Measurements from ENCODE around the gene FBLN2.

Gene FBLN2

DNA sequence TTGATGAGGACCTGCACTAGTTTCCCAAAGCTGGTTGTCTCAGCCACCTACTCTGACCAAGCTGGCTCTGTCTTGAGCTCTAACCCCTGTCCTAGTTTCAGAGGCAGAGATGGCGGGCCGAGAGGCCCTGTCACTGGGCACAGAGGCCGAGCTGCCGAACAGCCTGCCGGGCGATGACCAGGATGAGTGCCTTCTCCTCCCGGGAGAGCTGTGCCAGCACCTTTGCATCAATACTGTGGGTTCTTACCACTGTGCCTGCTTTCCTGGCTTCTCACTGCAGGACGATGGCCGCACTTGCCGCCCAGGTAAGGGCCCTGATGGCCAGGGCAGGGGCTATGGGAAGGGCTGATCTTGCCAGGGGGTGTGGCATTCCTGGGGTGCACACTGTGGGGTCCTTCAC lies 69.1 kb downstream of the FBLN2 start:
- no peak for DNase-seq (ENCODE audit: low read depth in 2 of 2)
- TF ChIP-seq, protein P1, sequence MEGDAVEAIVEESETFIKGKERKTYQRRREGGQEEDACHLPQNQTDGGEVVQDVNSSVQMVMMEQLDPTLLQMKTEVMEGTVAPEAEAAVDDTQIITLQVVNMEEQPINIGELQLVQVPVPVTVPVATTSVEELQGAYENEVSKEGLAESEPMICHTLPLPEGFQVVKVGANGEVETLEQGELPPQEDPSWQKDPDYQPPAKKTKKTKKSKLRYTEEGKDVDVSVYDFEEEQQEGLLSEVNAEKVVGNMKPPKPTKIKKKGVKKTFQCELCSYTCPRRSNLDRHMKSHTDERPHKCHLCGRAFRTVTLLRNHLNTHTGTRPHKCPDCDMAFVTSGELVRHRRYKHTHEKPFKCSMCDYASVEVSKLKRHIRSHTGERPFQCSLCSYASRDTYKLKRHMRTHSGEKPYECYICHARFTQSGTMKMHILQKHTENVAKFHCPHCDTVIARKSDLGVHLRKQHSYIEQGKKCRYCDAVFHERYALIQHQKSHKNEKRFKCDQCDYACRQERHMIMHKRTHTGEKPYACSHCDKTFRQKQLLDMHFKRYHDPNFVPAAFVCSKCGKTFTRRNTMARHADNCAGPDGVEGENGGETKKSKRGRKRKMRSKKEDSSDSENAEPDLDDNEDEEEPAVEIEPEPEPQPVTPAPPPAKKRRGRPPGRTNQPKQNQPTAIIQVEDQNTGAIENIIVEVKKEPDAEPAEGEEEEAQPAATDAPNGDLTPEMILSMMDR (IDR thresholded peaks at IDR 0.05; ENCODE audit: low read depth, low read length) = no peak
- no peak overlapping the region for H3K4me3 ChIP-seq (replicated peaks in 1 of 2; ENCODE audit: low read depth in 2 of 2, low read length in 2 of 2)

DNA sequence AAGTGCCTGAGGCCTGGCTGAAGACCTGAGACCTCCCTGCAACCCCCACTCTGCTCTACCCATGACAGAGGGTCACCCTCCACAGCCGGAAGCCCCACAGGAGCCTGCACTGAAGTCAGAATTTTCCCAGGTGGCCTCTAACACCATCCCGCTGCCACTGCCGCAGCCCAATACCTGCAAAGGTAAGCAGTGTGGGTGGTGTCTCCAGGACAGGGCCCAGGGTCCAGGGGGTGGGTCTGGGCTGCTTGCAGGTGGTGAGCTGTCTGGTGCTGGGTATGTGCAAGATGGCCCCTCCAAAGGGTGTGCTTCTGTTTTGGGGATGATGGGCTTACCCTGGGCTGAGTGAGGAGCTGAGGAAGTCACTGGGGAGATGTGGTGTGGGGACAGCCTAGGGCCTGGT lies 69.9 kb downstream of the FBLN2 start:
- H3K4me3 ChIP-seq (replicated peaks in 1 of 2; ENCODE audit: low read depth in 2 of 2, low read length in 2 of 2) = no peak overlapping the region
- TF ChIP-seq, protein P1 (IDR thresholded peaks at IDR 0.05; ENCODE audit: low read depth, low read length) = no peak
- no peak for DNase-seq (ENCODE audit: low read depth in 2 of 2)

DNA sequence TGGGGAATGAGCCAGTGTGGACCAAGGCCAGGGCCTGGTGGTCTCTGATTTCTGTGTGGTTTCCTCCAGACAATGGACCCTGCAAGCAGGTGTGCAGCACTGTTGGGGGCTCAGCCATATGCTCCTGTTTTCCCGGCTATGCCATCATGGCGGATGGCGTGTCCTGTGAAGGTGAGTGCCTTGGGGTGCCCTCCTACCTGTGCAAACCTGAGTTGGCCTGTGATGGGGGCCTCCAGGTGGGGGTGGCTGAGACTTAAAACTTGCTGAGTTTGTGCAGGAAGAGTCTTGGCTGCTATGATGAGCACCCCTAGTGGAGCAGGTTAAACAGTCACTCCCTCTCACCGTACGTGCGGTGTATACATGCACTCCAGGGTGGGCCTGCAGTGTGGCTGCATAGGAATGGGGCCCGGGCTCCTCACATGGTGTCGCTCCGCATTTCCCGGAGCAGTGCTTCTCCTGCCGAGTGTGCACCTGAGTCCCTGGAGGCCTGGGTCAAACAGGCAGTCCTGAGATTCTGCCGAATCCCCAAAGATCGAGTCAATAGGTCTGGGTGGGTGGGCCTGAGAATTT lies 70.8 kb downstream of the FBLN2 start:
- TF ChIP-seq, protein P1 (IDR thresholded peaks at IDR 0.05; ENCODE audit: low read depth, low read length) = no peak
- no peak for DNase-seq (ENCODE audit: low read depth in 2 of 2)
- H3K4me3 ChIP-seq (replicated peaks in 1 of 2; ENCODE audit: low read depth in 2 of 2, low read length in 2 of 2) = no peak overlapping the region

DNA sequence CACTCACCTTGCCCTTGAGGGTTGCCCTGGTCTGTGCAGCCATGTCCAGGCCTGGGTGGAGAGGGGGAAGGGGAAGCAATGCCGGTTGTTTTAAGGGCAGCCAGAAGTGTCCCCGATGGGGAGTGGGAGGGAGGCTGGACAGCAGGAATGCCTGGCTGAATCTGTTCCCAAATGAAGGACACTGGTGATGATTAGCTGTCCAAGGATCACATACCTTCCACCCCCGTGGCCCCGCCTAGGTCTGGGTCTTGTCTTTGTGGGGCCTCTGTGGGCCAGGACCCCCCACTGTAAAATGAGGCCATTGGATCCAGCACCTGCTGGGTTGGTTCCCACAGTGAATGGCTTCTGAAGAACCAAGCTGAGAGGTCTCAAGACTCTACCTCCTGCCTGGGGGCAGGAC lies 71.4 kb downstream of the FBLN2 start:
- no peak overlapping the region for H3K4me3 ChIP-seq (replicated peaks in 1 of 2; ENCODE audit: low read depth in 2 of 2, low read length in 2 of 2)
- TF ChIP-seq, protein P1 (IDR thresholded peaks at IDR 0.05; ENCODE audit: low read depth, low read length) = no peak
- DNase-seq (ENCODE audit: low read depth in 2 of 2) = no peak

DNA sequence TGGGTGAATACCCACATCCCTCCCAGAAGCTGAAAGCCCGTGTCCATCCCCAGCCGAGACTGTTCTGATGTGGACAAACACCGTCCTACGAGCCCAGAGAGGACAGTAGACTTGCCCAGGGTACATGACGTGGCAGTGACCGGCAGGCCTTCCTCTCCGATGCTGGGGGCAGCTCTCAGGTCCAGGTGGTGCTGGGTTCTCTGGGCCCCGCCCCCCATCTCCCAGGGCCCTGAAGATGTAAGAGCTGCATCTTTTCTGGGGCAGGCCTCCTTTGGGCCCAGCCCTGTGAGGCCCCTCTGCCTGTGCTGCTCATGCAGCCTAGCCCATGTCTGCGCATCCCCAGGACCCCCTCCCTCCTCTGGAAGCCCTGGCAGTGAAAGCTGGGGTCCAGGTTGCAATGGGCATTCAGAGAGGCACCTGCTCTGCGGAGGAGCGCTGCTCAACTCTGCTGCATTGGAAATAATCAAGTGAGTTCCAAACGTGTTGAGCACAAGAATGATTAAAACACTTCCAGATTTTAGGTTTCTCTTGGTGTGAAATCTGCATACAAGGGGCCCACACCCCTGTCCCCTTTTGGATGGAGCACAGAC lies 71.9 kb downstream of the FBLN2 start:
- no peak overlapping the region for H3K4me3 ChIP-seq (replicated peaks in 1 of 2; ENCODE audit: low read depth in 2 of 2, low read length in 2 of 2)
- TF ChIP-seq, protein P1 (IDR thresholded peaks at IDR 0.05; ENCODE audit: low read depth, low read length) = no peak
- no peak for DNase-seq (ENCODE audit: low read depth in 2 of 2)

DNA sequence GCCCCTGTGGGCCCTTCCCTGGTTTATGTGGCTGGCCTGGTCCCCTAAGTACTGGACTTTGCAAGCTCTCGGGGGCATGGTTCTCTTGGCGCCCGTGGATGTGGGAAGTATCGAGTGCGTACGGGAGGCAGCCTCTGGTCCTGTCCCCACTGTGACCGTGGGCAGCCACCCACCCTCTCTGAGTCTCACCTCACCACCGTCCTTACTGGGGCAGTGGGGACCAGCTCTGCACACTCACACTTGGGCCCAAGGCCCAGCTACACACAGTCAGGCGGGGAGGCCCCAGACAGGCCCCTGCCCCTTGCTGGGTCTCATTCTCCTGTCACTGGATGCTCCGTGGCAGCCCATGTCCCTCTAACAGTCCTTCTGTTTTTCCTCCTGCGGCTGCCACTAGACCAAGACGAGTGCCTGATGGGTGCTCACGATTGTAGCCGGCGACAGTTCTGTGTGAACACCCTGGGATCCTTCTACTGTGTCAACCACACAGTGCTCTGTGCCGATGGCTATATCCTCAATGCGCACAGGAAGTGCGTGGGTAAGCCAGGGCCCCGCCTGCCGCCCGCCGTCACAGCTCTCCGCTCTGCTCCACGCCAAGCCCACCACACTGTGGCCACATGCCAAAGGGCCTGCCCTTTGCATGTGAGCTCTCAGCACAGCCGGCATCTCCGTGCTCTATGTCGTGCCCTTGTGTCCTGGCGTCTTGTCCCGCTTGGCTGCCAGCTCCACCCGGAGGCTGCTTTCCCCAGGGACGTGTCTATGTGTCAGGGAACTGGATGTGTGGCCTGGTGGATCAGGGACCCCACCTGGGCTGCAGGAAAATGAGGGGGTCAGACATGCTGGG lies 72.7 kb downstream of the FBLN2 start:
- TF ChIP-seq, protein P1 (IDR thresholded peaks at IDR 0.05; ENCODE audit: low read depth, low read length) = no peak
- no peak overlapping the region for H3K4me3 ChIP-seq (replicated peaks in 1 of 2; ENCODE audit: low read depth in 2 of 2, low read length in 2 of 2)
- DNase-seq (ENCODE audit: low read depth in 2 of 2) = no peak

All from cardiac fibroblast (primary cell).